Mononuclear cell (primary cell): Measurements from ENCODE around the gene RAB11B. TPM values are rescaled to one million over a fixed set of nuclear protein-coding genes. Genes with fewer than 3 reads are reported as not detected.
"Not testable (repeated sequence)": the region's sequence is repeated elsewhere in the genome, so short reads cannot be mapped to it uniquely, and the experiment has no call there.

Experiments
- H3K27me3 ChIP-seq: 2 replicates; pipeline ENCODE4 v1.6.0; 2011; ENCODE audit warnings: low read length, control low read depth; ENCODE audit not compliant: insufficient read depth
- H3K4me1 ChIP-seq: 2 replicates; pipeline ENCODE4 v1.5.1; 2011; ENCODE audit warnings: mild to moderate bottlenecking, low read length, control low read depth; ENCODE audit not compliant: insufficient read depth
- H3K4me3 ChIP-seq: 2 replicates; pipeline ENCODE4 v1.5.1; 2011; ENCODE audit warnings: mild to moderate bottlenecking, low read length, moderate library complexity
- H3K9me3 ChIP-seq: 2 replicates; pipeline ENCODE4 v1.5.1; 2011; ENCODE audit warnings: low read depth, mild to moderate bottlenecking, control low read depth, low read length
- total RNA-seq: library from RNA; depleted of rRNA; stranded (reverse); fragments of >200 nt; gene quantifications from one replicate; pipeline ENCODE4 v1.2.3, GENCODE V29; 2012

RAB11B gene
- total RNA-seq, 1 donor: 24.3 TPM

GRCh38 chr19:8397746-8398310 is 7.7 kb downstream of the RAB11B start:
- Histone ChIP-seq H3K4me3 (no peak overlapping the region), H3K4me1 (no peaks in the 10 kb centered on the region), H3K27me3 (no peaks in the 10 kb centered on the region), H3K9me3 (no peaks in the 10 kb centered on the region)

DNA sequence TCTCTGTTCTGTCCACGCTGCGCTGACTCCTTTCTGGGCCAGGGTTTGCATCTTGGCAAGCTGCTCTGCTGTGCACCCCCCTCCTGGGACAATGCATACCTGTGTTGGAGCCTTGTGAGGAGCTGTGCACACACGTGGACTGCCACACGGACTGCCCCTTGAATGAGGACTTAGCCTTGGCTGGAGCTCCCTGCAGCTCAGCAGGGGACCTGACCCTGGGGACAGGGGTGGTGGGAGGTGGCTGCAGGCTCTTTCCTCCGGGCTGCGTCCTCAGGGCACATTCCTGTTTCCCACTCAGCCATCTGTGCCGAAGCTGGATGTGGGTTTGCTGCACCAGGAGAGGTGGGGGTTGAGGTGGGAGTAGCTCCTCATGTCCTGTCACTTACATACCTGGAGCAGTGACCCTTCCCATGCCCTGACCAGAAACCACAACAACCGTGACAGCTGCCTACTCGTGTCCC is 8.2 kb downstream of the RAB11B start:
- no peaks in the 10 kb centered on the region for H3K27me3 ChIP-seq
- no peak overlapping the region for H3K4me3 ChIP-seq
- H3K9me3 ChIP-seq: no peaks in the 10 kb centered on the region
- H3K4me1 ChIP-seq: no peaks in the 10 kb centered on the region

GRCh38 chr19:8399681-8400188 is 9.6 kb downstream of the RAB11B start:
- Histone ChIP-seq H3K9me3 (no peaks in the 10 kb centered on the region), H3K4me3 (no peak overlapping the region), H3K27me3 (no peaks in the 10 kb centered on the region), H3K4me1 (no peaks in the 10 kb centered on the region)

- Histone ChIP-seq H3K27me3 (no peaks in the 10 kb centered on the region), H3K4me1 (no peaks in the 10 kb centered on the region), H3K9me3 (no peaks in the 10 kb centered on the region), H3K4me3 (no peak overlapping the region)
Measured at GRCh38 chr19:8401981-8402411, 11.8 kb downstream of the RAB11B start.

- no peak overlapping the region for H3K4me3 ChIP-seq
- H3K27me3 ChIP-seq: no peaks in the 10 kb centered on the region
- H3K9me3 ChIP-seq: no peaks in the 10 kb centered on the region
- H3K4me1 ChIP-seq: no peaks in the 10 kb centered on the region
Measured at GRCh38 chr19:8403098-8403819, 13.1 kb downstream of the RAB11B start.

DNA sequence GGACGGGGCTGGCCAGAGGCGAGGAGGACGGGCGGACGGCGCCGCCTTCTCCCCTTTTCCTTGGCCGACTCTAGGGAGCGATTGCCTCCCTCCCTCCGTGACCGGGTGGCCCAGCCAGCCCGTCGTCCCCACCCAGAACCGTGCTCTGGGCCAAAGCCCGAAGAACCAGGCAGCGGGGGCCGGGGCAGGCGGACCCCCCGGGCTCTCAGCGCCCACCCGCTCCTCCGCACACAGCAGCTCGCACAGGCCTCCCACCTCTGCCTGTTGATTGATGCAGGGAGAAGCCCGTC is 13.6 kb downstream of the RAB11B start:
- Histone ChIP-seq H3K9me3 (no peaks in the 10 kb centered on the region), H3K4me1 (no peaks in the 10 kb centered on the region), H3K4me3 (no peak overlapping the region), H3K27me3 (no peaks in the 10 kb centered on the region)

- Histone ChIP-seq H3K9me3 (no peaks in the 10 kb centered on the region), H3K4me1 (no peaks in the 10 kb centered on the region), H3K4me3 (no peak overlapping the region), H3K27me3 (no peaks in the 10 kb centered on the region)
Measured at GRCh38 chr19:8404391-8405151, 14.4 kb downstream of the RAB11B start.

GRCh38 chr19:8410718-8411117 is 20.6 kb downstream of the RAB11B start:
- not testable (repeated sequence) for H3K4me3 ChIP-seq, H3K27me3 ChIP-seq, H3K9me3 ChIP-seq
- peaks cover 12% of the 10 kb centered on the region for H3K4me1 ChIP-seq

- peaks cover 15% of the 10 kb centered on the region for H3K4me1 ChIP-seq
- peak within 1 kb of the TSS; percentile 78 for H3K4me3 ChIP-seq
- H3K9me3 ChIP-seq: no peaks in the 10 kb centered on the region
- no peaks in the 10 kb centered on the region for H3K27me3 ChIP-seq
Measured at GRCh38 chr19:8412783-8413628, 22.8 kb downstream of the RAB11B start, which contains the start of gene MARCHF2. Gene MARCHF2, plus strand, starts transcription at chr19:8413305. Its CDS starts 8,536 bp downstream, at chr19:8421841.

GRCh38 chr19:8413629-8413995 is 23.5 kb downstream of the RAB11B start:
- H3K4me1 ChIP-seq: peaks cover 21% of the 10 kb centered on the region
- H3K4me3 ChIP-seq: peak overlapping the region; percentile 78
- H3K27me3 ChIP-seq: no peaks in the 10 kb centered on the region
- H3K9me3 ChIP-seq: no peaks in the 10 kb centered on the region

DNA sequence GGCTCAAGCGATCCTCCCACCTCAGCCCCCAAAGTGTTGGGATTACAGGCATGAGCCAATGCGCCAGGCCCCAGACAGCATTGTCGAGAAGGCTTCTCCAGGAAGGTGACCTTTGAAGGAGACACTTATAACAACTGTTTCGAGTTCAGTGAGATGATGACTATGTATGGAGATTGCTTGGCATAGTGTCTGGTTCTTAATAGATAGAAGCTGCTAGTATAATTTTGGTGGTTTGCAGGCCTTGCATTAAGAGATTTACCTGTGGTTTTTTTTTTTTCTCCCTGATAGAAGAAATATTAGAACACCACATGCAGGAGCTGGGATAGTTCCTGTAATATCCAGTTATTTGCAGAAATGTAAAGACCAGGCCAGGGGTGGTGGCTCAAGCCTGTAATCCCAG is 26.6 kb downstream of the RAB11B start:
- H3K9me3 ChIP-seq: no peaks in the 10 kb centered on the region

GRCh38 chr19:8421484-8422461 is 31.6 kb downstream of the RAB11B start:
- no peak overlapping the region for H3K4me3 ChIP-seq
- peaks cover 21% of the 10 kb centered on the region for H3K4me1 ChIP-seq
- H3K27me3 ChIP-seq: no peaks in the 10 kb centered on the region
- no peaks in the 10 kb centered on the region for H3K9me3 ChIP-seq

More for the DNA sequence above, 26.6 kb downstream of the RAB11B start:
- Histone ChIP-seq H3K4me1 (peaks cover 23% of the 10 kb centered on the region), H3K27me3 (no peaks in the 10 kb centered on the region), H3K4me3 (no peak overlapping the region)

DNA sequence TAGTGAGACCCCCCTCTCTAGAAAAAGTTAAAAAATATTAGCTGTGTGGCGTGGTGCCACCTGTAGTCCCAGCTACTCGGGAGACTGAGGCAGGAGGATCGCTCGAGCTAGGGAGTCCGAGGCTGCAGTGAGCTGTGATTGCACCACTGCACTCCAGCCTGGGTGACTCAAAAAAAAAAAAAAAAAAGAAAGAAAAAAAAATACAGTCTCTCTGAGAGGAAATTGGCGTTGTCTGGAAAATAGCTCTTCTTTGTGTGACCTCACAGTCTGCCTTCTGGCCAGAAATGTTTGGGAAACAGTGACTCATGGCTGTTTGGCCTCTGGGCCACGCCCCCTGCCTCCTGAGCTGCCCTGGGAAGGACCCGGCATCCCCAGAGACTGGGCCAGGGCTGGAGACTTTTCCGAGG is 33.7 kb downstream of the RAB11B start:
- Histone ChIP-seq H3K4me1 (peaks cover 10% of the 10 kb centered on the region), H3K9me3 (no peaks in the 10 kb centered on the region), H3K27me3 (no peaks in the 10 kb centered on the region), H3K4me3 (no peak overlapping the region)

GRCh38 chr19:8425331-8425730 is 35.2 kb downstream of the RAB11B start:
- H3K9me3 ChIP-seq, H3K4me1 ChIP-seq, H3K27me3 ChIP-seq, H3K4me3 ChIP-seq: not testable (repeated sequence)
